HG03442 (cell line): ENCODE results near the gene SDE2.
A peak's percentile ranks its signal among the peaks of the same experiment; 100 is the strongest.
"Not testable (repeated sequence)": the region's sequence is repeated elsewhere in the genome, so short reads cannot be mapped to it uniquely, and the experiment has no call there.

Source experiments
- ATAC-seq: cut with Tn5 transposase; IDR thresholded peaks from one replicate; pipeline ENCODE4 v1.9.1; 2021; ENCODE audit warnings: mild to moderate bottlenecking, moderate library complexity; ENCODE audit not compliant: unreplicated experiment

The SDE2 gene

GRCh38 chr1:225945564-225945963 is 53.6 kb downstream of the SDE2 start:
- no peak for ATAC-seq

- peak; percentile 70 for ATAC-seq
Measured at GRCh38 chr1:225944951-225945350, 54.2 kb downstream of the SDE2 start.

GRCh38 chr1:225944387-225944786 is 54.8 kb downstream of the SDE2 start:
- no peak for ATAC-seq

GRCh38 chr1:225943582-225943981 is 55.6 kb downstream of the SDE2 start:
- no peak for ATAC-seq

- ATAC-seq = peak; percentile 73
Measured at GRCh38 chr1:225942574-225942973, 56.6 kb downstream of the SDE2 start.

GRCh38 chr1:225941942-225942222 is 57.3 kb downstream of the SDE2 start:
- no peak for ATAC-seq

GRCh38 chr1:225941187-225941941 is 57.8 kb downstream of the SDE2 start, which contains the start of gene LEFTY2:
LEFTY2 (minus strand) TSS chr1:225941220; CDS start chr1:225941140, 80 bp downstream.
- ATAC-seq = no peak

- ATAC-seq = no peak
Measured at GRCh38 chr1:225940385-225941151, 58.6 kb downstream of the SDE2 start.

- ATAC-seq = not testable (repeated sequence)
Measured at GRCh38 chr1:225939939-225940310, 59.2 kb downstream of the SDE2 start.

- not testable (repeated sequence) for ATAC-seq
Measured at GRCh38 chr1:225939097-225939938, 59.8 kb downstream of the SDE2 start.

GRCh38 chr1:225937048-225937968 is 61.8 kb downstream of the SDE2 start:
- no peak for ATAC-seq

GRCh38 chr1:225936523-225936922 is 62.6 kb downstream of the SDE2 start:
- no peak for ATAC-seq

GRCh38 chr1:225936086-225936485 is 63.1 kb downstream of the SDE2 start:
- ATAC-seq = not testable (repeated sequence)

GRCh38 chr1:225934711-225935110 is 64.4 kb downstream of the SDE2 start:
- no peak for ATAC-seq

- ATAC-seq = no peak
Measured at GRCh38 chr1:225933072-225933471, 66.1 kb downstream of the SDE2 start.
